T-helper 1 cell treated with Interleukin-12 subunit alpha and Interleukin-12 subunit beta and Interleukin-4 antibody, amounts not matched to agents 30 ng/mL and 1 ng/mL, for 36 hours (primary cell): Measurements from ENCODE around the gene GPATCH8. TPM values are rescaled to one million over a fixed set of nuclear protein-coding genes. Genes with fewer than 3 reads are reported as not detected.

ENCODE experiments used
- intact Hi-C: fragments of 100-400 bp; cut with micrococcal nuclease; formaldehyde crosslinking; loops from one replicate; pipeline ENCODE4 v1.15.1; 2024
- total RNA-seq: library from RNA; stranded (reverse); gene quantifications from 2 replicates; pipeline ENCODE4 v1.2.3, GENCODE V29; 2022

The GPATCH8 gene
- total RNA-seq, 1 donor from 2014 or later, result 50.8 TPM

- intact Hi-C loops, result no loop called here
Measured at GRCh38 chr17:44464037-44464436, 39.2 kb downstream of the GPATCH8 start.

GRCh38 chr17:44451832-44452231 lies 51.4 kb downstream of the GPATCH8 start:
- intact Hi-C loops, result no loop called here

GRCh38 chr17:44451016-44451627 lies 52.1 kb downstream of the GPATCH8 start:
- intact Hi-C loops, result no loop called here

- intact Hi-C loops, result no loop called here
Measured at GRCh38 chr17:44448412-44448811, 54.8 kb downstream of the GPATCH8 start.

DNA sequence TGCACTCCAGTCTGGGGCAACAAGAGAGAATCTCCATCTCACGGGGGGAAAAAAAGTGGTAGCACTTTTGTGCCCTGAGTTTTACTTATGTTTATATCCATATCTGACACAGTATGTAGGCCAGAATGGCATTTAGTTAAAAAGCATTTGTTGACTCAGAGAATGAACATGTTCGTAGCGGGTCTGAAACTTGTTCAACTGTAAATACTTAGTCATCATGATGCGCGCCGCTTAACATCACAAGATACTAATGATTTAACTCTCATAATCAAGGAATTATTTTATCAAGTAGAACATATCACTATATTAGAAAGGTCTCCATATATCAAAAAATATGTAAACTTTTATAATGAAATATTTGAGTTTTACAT lies 58.5 kb downstream of the GPATCH8 start:
- intact Hi-C loops, result no loop called here

DNA sequence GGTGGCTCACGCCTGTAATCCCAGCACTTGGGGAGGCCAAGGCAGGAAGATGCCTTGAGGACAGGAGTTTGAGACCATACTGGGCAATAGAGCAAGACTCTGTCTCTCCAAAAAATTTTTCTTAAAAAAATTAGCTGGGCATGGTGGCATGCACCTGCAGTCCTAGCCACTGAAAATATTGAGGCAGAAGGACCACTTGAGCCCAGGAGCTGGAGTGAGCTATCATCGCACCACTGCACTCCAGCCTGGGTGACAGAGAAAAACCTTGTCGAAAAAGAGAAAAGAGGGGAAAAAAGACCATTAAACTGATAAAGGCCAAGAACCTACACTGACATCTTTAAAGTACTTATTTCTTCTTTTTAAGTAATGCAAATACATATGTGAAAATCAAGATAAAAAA lies 60.4 kb downstream of the GPATCH8 start:
- intact Hi-C loops, result no loop called here

- intact Hi-C loops, result no loop called here
Measured at GRCh38 chr17:44439168-44439567, 64.0 kb downstream of the GPATCH8 start.

DNA sequence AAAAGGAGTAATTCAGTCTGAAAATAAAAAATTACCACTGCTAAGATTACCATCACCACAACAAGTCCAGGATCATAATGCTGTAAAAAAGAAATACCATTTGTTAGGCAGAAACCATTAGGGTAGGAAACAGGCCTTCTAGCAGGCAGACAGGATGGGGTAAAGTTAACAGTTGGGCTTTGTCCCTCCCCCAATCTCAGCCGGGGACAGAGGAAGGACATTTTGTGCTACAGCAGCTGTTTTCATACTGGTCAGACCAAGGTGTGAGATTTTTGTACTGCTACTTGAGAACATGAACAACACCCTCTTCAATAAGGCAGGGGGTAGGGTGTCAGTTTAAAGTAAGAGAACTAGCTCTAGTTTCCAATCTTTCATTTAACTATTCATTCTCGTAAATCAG lies 64.6 kb downstream of the GPATCH8 start:
- intact Hi-C loops, result no loop called here

GRCh38 chr17:44436336-44436735 lies 66.9 kb downstream of the GPATCH8 start:
- intact Hi-C loops, result no loop called here

GRCh38 chr17:44432254-44433157 lies 70.7 kb downstream of the GPATCH8 start:
- intact Hi-C loops, result no loop called here

DNA sequence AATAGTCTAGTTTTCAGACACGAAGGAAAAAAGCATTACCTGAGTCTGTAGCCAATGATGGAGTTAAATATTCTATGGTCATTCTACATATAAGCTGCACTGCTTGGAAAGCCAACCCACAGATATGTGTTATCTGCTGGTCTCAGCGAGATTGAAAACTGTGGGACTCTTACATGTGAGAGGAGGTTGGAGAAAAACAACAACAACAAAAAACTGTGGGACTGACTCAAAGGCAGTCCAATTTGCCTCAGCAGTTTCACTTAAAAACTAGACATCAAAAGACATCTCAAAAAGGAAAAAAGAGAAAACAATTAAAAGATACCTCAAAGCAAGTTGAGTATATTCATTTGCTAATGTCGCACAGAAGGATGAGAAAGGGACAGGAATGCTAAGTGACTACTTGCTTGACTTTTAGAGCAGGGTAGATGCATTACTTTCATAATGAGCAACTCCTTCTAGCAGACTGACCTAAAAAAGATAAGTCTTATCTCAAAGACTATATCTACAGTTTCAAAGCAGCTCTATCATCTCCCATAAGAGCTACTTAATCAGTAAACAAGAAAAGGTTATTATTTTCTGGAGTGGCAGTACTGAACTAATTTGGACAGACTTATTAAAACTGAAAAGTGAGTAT lies 78.3 kb downstream of the GPATCH8 start:
- intact Hi-C loops, result no loop called here

DNA sequence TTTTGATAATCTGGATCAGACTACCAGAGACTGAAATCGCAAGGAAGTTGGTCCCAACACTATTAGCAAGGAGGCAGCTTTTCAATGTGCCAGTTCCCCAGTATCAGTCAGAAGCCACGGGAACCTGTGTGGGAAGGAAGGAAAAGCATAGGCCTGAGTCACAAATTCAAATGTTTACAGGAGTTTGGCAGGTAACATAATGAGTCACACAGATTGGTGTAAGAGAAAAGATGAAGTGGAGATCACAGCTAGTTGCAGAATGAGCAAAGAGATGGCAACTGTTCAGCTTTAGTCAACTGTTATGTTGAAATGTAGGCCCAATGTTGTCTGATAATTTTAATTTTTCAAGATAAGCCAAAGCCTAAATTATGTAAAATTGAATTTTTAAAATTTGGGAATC lies 85.7 kb downstream of the GPATCH8 start:
- intact Hi-C loops, result no loop called here

DNA sequence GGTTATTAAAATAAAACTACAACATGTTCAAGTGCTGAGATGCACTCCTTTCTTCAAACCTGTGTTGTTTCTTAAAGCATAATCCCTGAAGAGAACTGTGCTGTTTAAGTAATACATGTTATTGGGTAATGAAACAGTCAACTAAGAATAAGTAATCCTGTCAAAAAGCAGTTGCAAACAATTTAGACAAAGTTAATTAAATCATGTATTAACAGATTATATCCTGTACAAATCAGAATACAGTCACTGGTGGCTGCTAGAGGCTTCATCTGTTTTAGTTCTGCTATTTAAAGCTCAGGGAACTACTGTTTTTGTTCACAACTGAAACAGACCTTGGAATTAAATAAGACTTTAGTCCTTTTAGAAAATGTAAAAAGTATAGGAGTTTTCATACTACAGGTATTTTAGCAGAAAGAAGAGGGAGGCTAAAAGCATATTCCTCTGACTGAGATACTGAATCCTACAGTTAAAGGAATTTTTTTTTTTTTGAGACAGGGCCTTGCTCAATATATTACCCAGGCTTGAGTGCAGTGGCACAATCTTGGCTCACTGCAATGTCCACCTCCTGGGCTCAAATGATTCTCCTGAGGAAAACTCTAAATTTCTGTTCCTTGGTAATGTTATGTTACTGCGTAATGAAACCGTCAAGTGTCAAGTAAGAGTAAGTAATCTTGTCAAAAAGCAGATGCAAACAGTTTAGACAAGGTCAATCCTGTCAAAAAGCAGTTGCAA lies 86.5 kb downstream of the GPATCH8 start:
- intact Hi-C loops, result no loop called here

DNA sequence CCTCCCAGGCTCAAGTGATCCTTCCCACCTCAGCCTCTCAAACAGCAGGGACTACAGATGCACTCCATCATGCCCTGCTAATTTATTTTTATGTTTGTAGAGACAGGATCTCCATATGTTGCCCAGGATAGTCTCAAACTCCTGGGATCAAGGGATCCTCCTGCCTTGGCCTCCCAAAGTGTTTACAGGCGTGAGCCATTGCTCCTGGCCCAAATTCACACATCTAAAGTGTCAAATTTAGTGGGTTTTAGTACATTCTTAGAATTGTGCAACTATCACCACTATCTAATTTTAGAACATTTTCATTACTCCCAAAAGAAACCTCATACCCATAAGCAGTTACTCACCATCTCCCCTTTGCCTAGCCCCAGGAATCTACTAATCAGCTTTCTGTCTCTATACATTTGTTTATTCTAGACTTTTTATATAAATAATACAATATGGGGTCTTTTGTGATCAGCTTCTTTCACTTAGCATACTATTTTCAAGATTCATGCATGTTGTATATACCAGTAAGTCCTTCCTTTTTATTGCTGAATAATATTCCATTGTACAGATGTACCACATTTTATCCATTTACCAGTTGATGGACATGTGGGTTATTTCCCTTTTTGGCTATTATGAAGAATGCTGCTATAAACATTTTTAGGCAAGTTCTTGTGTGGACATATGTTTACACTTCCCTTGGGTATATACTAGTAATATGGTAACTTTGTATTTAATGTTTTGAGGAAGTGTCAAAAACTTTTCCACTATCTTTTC lies 88.6 kb downstream of the GPATCH8 start:
- intact Hi-C loops, result no loop called here

DNA sequence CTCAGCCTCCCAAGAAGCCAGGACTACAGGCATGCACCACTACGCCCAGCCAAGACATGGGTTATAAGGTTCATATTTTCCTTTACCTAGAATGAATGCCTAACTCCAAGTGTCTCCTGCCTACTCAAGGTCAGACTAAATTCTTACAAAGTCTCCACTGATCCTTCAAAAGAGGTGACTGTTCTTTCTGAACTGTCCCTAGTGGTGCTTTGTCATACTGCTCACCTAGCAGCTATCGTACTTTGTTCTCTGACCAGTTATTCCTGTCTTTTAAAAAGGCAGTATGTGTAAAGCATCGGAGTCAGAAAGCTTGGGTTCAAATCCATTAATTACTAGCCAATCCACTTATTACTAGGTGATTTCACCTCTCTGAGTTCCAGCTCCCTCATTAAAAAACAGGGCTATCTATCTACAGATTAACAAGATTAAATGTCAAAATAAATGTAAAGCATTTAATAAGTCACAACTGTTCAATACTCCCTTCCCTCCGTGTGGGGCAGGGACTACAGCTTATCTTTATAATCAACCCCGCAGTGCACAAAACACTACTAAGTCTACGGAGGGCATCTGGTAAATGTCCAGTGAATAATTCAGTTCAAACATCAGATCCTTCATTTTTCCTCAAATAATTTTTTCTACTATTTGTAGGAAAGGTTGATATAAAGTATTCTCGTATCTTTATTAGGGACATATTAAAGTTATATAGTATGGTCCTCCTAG lies 93.7 kb downstream of the GPATCH8 start:
- intact Hi-C loops, result no loop called here

DNA sequence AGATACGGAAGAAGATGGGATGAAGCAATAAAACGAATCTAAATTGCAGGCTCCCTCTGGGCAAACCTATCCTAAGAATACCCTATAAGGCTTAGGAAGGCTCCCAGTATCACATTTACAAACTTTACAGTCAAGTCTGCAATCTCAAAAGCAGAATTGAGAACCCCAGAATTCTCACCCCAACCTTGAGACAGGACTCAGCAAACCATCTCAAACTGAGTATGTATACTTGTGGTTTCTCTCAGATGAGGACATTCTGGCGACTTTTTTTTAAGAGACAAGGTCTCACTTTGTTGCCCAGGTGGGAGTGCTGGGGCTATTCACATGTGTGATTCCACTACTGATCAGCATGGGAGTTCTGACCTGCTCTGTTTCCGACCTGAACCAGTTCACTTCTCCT lies 94.4 kb downstream of the GPATCH8 start:
- intact Hi-C loops, result no loop called here

- intact Hi-C loops, result no loop called here
Measured at GRCh38 chr17:44402564-44403172, 100.5 kb downstream of the GPATCH8 start.

DNA sequence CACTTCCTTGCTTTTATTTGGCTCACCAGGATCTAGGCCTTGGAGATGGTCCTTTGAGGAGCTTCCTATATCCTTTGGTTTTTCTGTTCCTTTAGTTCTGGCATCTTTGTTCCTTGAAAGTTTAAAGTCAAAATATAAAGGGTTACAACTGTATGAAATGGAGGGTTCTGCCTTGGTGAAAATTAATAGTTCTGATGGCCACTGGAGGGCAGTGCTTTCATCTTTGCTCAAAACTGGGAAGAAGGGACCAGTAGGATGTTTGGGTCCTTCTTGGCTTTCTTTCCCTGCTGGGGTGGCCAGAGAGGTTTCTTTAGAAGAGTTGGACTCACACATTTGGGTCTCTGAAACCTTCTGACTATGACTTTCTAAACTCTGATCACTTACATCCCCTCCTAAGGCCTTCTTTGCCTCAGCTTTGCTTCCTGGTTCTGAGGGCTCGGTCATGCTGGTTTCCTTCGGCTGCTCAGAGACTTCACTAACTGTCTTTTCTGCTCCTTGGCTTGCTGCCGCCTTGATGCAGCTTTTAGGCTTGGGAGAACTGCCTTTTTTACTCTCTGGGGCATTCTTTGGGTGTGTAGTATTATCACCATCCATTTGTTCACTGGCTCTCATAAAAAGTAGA lies 102.9 kb downstream of the GPATCH8 start:
- intact Hi-C loops, result no loop called here
